ENCODE results near the gene GPR141.

GPR141 gene

DNA sequence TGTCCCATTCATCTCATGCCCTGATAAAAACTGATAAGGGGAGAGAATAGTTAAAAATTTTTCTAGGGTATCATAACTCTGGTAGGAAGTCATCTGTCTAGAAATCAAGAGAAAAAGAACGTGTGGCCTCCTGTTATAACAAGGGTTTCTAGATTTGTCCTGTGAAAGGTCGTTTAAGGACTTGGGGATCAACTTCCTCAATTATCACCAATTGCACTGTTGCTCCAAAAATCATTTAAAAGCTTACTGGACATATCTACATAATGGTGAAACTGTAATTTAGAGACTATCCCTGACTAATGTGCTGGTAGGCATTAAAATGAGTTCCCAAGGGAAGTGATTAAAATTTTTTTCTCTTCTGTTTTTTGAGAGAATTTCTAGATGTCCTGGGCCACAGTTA, 58.2 kb downstream of the GPR141 start:
- no peak overlapping the region for H3K4me3 ChIP-seq
- TF ChIP-seq, protein P1, sequence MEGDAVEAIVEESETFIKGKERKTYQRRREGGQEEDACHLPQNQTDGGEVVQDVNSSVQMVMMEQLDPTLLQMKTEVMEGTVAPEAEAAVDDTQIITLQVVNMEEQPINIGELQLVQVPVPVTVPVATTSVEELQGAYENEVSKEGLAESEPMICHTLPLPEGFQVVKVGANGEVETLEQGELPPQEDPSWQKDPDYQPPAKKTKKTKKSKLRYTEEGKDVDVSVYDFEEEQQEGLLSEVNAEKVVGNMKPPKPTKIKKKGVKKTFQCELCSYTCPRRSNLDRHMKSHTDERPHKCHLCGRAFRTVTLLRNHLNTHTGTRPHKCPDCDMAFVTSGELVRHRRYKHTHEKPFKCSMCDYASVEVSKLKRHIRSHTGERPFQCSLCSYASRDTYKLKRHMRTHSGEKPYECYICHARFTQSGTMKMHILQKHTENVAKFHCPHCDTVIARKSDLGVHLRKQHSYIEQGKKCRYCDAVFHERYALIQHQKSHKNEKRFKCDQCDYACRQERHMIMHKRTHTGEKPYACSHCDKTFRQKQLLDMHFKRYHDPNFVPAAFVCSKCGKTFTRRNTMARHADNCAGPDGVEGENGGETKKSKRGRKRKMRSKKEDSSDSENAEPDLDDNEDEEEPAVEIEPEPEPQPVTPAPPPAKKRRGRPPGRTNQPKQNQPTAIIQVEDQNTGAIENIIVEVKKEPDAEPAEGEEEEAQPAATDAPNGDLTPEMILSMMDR (IDR thresholded peaks at IDR 0.05): no peak
- DNase-seq (ENCODE audit: low spot score): no peak
- H3K27ac ChIP-seq: no peak overlapping the region

DNA sequence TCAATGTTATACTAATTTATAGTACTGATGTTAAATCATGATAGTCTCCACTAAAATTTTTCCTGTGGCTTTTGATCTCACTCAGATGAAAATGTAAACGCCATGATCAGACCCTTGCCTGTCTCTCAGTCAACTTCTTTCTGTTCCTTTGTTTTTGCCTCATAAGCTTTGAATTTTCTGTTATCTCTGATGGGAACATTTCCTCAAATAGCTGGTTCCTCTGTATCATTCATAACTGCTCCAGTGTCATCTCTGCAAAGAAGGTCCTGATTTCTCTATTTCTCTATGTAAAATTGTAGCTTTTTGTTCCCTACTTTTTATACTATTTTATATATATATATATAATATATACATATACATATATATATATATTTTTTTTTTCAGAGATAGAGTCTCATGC, 67.5 kb downstream of the GPR141 start:
- TF ChIP-seq, protein P1 (IDR thresholded peaks at IDR 0.05): no peak
- H3K4me3 ChIP-seq: no peak overlapping the region
- no peak overlapping the region for H3K27ac ChIP-seq
- DNase-seq (ENCODE audit: low spot score): no peak

DNA sequence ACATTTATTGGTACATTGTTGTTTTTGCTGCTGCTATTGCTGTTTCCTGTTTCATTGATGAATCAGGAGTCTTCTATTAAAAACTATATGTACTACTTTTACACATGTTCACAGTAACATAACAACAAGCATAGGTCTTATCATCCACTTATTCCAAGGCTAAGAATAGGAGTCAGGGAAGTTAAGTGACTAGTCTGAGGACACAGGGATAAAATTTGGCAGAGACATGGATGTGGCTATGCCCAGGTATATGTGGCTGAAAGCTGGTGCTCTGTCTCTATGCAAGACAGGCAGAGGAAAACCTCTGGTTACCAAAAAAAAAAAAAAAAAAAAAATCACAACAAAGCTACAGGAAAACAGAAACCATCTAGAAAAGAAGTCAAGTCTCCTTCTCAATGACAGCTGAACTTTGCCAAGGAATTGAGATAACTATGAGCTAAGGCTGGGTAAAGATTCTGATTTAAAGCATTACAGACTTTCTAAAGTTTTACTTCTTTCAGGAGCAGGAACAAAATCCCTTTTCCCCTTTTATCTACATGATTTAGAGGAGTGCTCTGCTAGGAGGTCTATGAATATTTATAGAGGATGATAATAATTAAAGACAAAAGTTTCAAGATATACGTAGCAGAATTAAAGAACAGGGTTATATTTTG, 70.0 kb downstream of the GPR141 start:
- no peak overlapping the region for H3K4me3 ChIP-seq
- TF ChIP-seq, protein P1 (IDR thresholded peaks at IDR 0.05): no peak
- H3K27ac ChIP-seq: no peak overlapping the region
- DNase-seq (ENCODE audit: low spot score): no peak

GRCh38 chr7:37756797-37757551, 73.4 kb downstream of the GPR141 start:
- no peak overlapping the region for H3K27ac ChIP-seq
- H3K4me3 ChIP-seq: no peak overlapping the region
- no peak for DNase-seq (ENCODE audit: low spot score)
- TF ChIP-seq, protein P1 (IDR thresholded peaks at IDR 0.05): no peak

DNA sequence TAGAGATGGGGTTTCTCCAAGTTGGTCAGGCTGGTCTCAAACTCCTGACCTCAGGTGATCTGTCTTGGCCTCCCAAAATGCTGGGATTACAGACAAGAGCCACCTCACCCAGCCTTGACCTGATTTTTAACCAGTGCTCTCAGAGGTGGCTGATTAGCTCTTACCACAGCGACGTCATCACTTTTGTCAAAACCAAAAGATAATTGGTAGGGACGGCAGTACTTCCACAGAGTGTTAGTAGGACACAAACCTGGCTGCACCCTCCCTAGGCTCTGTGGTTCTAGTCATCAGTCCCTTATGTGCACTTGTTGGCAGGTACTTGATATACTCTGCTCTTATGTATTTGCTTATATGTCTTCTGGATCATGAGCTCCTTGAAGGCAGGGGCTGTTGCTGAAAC, 74.0 kb downstream of the GPR141 start:
- Histone ChIP-seq H3K27ac (no peak overlapping the region), H3K4me3 (no peak overlapping the region)
- TF ChIP-seq, protein P1 (IDR thresholded peaks at IDR 0.05): no peak
- no peak for DNase-seq (ENCODE audit: low spot score)

- DNase-seq (ENCODE audit: low spot score): no peak
- TF ChIP-seq, protein P1 (IDR thresholded peaks at IDR 0.05): no peak
- Histone ChIP-seq H3K4me3 (no peak overlapping the region), H3K27ac (no peak overlapping the region)
These were observed 75.0 kb downstream of the GPR141 start for GRCh38 chr7:37758501-37759045.
